ENCODE data around the gene STXBP4. TPM values are rescaled to one million over a fixed set of nuclear protein-coding genes. Genes with fewer than 3 reads are reported as not detected.

The STXBP4 gene
- total RNA-seq, 1 donor from 2014 or later = 4.9 TPM

- intact Hi-C loops (cut with DNase I) = no loop called here
- DNase-seq (ENCODE audit: low spot score in 2 of 2) = no peak
- Histone ChIP-seq H3K36me3 (no peaks in the 10 kb centered on the region), H3K27ac (no peak overlapping the region), H3K4me1 (no peaks in the 10 kb centered on the region), H3K9me3 (no peaks in the 10 kb centered on the region), H3K27me3 (no peaks in the 10 kb centered on the region), H3K4me3 (no peak overlapping the region)
- TF ChIP-seq, protein P1, sequence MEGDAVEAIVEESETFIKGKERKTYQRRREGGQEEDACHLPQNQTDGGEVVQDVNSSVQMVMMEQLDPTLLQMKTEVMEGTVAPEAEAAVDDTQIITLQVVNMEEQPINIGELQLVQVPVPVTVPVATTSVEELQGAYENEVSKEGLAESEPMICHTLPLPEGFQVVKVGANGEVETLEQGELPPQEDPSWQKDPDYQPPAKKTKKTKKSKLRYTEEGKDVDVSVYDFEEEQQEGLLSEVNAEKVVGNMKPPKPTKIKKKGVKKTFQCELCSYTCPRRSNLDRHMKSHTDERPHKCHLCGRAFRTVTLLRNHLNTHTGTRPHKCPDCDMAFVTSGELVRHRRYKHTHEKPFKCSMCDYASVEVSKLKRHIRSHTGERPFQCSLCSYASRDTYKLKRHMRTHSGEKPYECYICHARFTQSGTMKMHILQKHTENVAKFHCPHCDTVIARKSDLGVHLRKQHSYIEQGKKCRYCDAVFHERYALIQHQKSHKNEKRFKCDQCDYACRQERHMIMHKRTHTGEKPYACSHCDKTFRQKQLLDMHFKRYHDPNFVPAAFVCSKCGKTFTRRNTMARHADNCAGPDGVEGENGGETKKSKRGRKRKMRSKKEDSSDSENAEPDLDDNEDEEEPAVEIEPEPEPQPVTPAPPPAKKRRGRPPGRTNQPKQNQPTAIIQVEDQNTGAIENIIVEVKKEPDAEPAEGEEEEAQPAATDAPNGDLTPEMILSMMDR (IDR thresholded peaks at IDR 0.05) = no peak
Observed at GRCh38 chr17:54990118-54990517, 21.6 kb downstream of the STXBP4 start.

- Histone ChIP-seq H3K9me3 (no peaks in the 10 kb centered on the region), H3K27ac (no peak overlapping the region), H3K27me3 (no peaks in the 10 kb centered on the region), H3K4me3 (no peak overlapping the region), H3K4me1 (no peaks in the 10 kb centered on the region), H3K36me3 (no peaks in the 10 kb centered on the region)
- no peak for DNase-seq (ENCODE audit: low spot score in 2 of 2)
- intact Hi-C loops (cut with DNase I) = no loop called here
- TF ChIP-seq, protein P1 (IDR thresholded peaks at IDR 0.05) = no peak
Observed at GRCh38 chr17:54991567-54991966, 23.0 kb downstream of the STXBP4 start.

DNA sequence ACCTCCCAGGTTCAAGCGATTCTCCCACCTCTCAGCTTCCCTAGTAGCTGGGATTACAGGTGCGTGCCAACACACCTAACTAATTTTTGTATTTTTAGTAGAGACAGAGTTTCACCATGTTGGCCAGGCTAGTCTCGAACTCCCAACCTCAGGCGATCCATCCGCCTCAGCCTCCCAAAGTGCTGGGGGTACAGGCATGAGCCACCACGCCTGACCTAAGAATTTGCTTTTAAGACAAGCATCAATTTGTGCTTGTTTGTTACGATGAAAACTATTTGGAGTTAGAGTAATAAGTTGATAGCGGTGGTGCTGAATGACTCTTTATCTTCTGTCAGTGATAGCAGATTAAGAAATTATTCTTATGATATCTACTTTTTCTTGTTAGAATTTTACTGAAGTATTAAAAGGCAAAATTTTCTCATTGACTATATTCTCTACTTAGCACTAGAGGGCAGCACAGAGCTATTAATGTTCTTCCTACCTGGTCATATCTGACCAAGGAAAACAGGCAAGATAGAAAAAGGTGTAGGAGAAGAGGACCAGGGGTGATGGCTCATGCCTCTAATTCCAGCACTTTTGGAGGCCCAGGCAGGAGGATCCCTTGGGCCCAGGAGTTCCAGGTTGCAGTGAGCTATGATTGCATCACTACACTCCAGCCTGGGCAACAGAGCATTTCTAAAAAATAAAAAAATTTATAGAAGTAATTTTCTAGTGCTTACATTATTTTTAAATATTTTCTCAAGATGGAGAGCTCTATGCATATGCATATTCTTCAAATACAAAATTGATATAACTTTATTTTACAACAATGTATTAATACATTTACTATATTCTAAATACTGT is 24.5 kb downstream of the STXBP4 start:
- intact Hi-C loops (cut with DNase I) = loop anchor here (1.0 kb wide), 2 partner anchors 356 to 363 kb away; no protein-coding TSS in a partner anchor
- H3K36me3 ChIP-seq = no peaks in the 10 kb centered on the region
- TF ChIP-seq, protein P1 (IDR thresholded peaks at IDR 0.05) = peak; percentile 46 to 65 (median 59)
- no peak for DNase-seq (ENCODE audit: low spot score in 2 of 2)
- no peaks in the 10 kb centered on the region for H3K9me3 ChIP-seq
- H3K4me3 ChIP-seq = no peak overlapping the region
- no peak overlapping the region for H3K27ac ChIP-seq
- H3K4me1 ChIP-seq = no peaks in the 10 kb centered on the region
- no peaks in the 10 kb centered on the region for H3K27me3 ChIP-seq

GRCh38 chr17:54996441-54996840 is 27.9 kb downstream of the STXBP4 start:
- H3K36me3 ChIP-seq = peaks cover 0 to 7% of the 10 kb centered on the region in 2 donors
- H3K27me3 ChIP-seq = no peaks in the 10 kb centered on the region
- intact Hi-C loops (cut with DNase I) = no loop called here
- no peaks in the 10 kb centered on the region for H3K9me3 ChIP-seq
- no peak overlapping the region for H3K27ac ChIP-seq
- no peaks in the 10 kb centered on the region for H3K4me1 ChIP-seq
- no peak overlapping the region for H3K4me3 ChIP-seq
- TF ChIP-seq, protein P1 (IDR thresholded peaks at IDR 0.05) = no peak
- DNase-seq (ENCODE audit: low spot score in 2 of 2) = no peak

GRCh38 chr17:55002458-55002857 is 33.9 kb downstream of the STXBP4 start:
- DNase-seq (ENCODE audit: low spot score in 2 of 2) = no peak
- no peaks in the 10 kb centered on the region for H3K4me1 ChIP-seq
- TF ChIP-seq, protein P1 (IDR thresholded peaks at IDR 0.05) = no peak
- intact Hi-C loops (cut with DNase I) = no loop called here
- H3K9me3 ChIP-seq = no peaks in the 10 kb centered on the region
- no peak overlapping the region for H3K4me3 ChIP-seq
- no peaks in the 10 kb centered on the region for H3K27me3 ChIP-seq
- H3K36me3 ChIP-seq = peaks cover 2 to 12% of the 10 kb centered on the region in 2 donors
- no peak overlapping the region for H3K27ac ChIP-seq

Measured in ascending aorta (tissue), 2 donors.